ACHN (cell line): ENCODE data around the gene TDP1.

Source experiments
- DNase-seq: peaks from one replicate; pipeline ENCODE4 v3.0.0-alpha.2; 2015
- in situ Hi-C: cut with HindIII; loops from 2 replicates; pipeline ENCODE4 v1.10.0; 2017; ENCODE audit warnings: low sequenced_read_pairs, low pct_ligation_motif_present, low pct_unique_long_range_greater_than_20kb

TDP1 gene

DNA sequence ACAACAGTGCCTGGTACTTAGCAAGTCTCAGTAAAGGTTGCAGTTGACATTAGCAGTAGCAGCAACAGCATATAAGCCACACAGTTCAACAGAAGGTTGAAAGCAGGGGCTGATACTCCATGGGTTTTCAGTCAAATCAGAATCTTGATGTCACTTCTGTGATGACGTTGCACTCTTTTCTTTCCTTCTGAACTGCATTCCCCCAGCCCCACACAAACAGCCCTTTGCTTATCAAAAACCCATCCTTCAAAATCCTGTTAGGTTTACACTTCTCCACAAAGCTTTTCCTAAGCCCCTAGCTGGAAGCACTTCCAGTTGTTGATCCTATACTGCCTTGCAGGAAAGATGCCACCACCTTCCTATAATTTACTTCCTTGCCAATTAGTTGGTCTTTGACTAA is 72.1 kb downstream of the TDP1 start:
- no peak for DNase-seq
- in situ Hi-C loops, result no loop called here

GRCh38 chr14:90034156-90034555 is 78.4 kb downstream of the TDP1 start:
- in situ Hi-C loops, result no loop called here
- no peak for DNase-seq

GRCh38 chr14:90034835-90035525 is 79.3 kb downstream of the TDP1 start:
- in situ Hi-C loops, result no loop called here
- DNase-seq, result no peak

- in situ Hi-C loops, result no loop called here
- DNase-seq, result no peak
Observed at GRCh38 chr14:90039253-90040010, 83.7 kb downstream of the TDP1 start.

- no peak for DNase-seq
- in situ Hi-C loops, result no loop called here
Observed at GRCh38 chr14:90040411-90040810, 84.7 kb downstream of the TDP1 start.

DNA sequence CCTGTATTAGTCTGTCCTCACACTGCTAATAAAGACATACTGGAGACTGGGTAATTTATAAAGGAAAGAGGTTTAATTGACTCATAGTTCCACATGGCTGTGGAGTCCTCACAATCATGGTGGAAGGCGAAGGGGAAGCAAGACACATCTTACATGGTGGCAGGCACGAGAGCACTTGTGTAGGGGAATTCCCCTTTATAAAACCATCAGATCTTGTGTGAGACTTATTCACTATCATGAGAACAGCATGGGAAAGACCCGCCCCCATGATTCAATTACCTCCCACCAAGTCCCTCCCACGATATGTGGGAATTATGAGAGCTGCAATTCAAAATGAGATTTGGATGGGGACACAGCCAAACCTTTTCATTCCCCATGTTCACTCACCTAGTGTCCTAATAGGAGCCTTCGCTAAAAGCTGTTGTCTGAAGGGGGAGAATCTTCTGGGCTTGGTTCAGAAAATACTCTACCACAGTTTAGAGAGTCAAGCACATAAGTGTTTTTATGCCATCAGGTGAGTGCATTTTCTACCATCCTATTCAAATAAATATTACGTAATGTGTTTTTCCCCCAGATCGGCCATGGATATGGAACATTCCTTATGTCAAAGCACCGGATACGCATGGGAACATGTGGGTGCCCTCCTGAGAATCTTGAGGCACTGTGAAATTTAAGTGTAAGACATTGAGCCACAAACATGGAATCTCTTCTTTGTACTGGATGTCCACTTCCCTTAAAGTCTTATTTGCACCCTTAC is 86.9 kb downstream of the TDP1 start:
- in situ Hi-C loops, result no loop called here

GRCh38 chr14:90045616-90046015 is 89.9 kb downstream of the TDP1 start:
- DNase-seq, result no peak
- in situ Hi-C loops, result no loop called here

More for the DNA sequence above, 86.9 kb downstream of the TDP1 start:
- no peak for DNase-seq

GRCh38 chr14:90049390-90049789 is 93.7 kb downstream of the TDP1 start:
- no peak for DNase-seq
- in situ Hi-C loops, result no loop called here

GRCh38 chr14:90050271-90050670 is 94.5 kb downstream of the TDP1 start:
- DNase-seq, result no peak
- in situ Hi-C loops, result no loop called here

GRCh38 chr14:90053044-90053443 is 97.3 kb downstream of the TDP1 start:
- no peak for DNase-seq
- in situ Hi-C loops, result no loop called here

DNA sequence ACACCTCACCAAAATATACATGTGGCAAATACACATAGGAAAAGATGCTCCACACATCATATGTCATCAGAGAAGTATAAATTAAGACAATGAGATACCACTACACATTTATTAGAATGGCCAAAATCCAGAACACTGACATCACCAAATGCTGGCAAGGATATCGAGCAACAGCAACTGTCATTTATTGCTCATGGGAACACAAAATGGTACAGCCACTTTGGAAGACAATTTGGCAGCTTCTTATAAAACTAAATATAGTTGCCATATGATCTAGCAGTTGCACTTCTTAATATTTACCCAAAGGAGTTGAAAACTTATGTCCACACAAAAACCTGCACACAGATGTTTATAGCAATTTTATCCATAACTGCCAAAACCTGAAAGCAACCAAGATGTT is 99.1 kb downstream of the TDP1 start:
- in situ Hi-C loops, result no loop called here
- no peak for DNase-seq

DNA sequence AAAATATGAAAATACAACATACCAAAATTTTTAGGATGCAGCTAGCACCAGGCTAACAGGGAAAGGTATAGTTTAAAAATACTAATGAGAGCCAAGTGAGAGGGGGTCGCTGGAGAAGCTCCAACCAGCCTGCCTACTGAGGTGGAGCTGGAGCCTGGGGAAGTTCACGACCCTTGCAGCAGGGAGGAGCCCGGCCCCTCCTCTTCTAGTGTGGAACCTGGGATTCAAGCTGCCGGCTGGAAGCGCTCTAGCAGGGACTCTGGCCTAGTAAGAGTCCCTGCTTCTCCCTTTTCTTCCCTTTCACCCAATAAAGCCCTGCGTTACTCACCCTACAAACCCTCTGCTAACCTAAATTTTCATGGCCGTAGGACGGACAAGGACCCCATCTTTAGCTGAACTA is 101.1 kb downstream of the TDP1 start:
- no peak for DNase-seq
- in situ Hi-C loops, result no loop called here

DNA sequence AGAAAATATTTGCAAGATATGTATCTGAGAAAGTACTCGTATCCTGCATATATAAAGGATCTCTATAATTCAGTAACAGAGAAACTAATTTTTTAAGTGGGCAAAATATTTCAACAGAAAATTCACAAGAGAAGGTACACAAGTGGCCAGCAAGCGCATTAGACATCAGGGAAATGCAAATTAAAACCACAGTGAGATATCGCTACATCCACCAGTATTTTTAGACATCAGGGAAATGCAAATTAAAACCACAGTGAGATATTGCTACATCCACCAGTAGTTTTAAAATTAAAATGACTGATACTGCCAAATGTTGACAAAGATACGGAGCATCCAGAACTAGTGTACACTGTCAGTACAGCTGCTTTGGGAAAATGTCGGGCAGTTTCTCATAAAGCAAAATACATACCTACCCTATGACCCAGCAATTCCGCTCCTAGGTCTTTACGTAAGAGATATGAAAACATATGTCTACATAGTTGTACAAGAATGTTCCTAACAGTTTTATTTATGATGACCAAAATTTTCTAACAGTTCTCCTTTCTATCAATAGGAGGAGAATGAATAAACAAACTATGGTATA is 103.2 kb downstream of the TDP1 start:
- no peak for DNase-seq
- in situ Hi-C loops, result no loop called here

- in situ Hi-C loops, result no loop called here
Observed at GRCh38 chr14:90060312-90060964, 104.7 kb downstream of the TDP1 start.

DNA sequence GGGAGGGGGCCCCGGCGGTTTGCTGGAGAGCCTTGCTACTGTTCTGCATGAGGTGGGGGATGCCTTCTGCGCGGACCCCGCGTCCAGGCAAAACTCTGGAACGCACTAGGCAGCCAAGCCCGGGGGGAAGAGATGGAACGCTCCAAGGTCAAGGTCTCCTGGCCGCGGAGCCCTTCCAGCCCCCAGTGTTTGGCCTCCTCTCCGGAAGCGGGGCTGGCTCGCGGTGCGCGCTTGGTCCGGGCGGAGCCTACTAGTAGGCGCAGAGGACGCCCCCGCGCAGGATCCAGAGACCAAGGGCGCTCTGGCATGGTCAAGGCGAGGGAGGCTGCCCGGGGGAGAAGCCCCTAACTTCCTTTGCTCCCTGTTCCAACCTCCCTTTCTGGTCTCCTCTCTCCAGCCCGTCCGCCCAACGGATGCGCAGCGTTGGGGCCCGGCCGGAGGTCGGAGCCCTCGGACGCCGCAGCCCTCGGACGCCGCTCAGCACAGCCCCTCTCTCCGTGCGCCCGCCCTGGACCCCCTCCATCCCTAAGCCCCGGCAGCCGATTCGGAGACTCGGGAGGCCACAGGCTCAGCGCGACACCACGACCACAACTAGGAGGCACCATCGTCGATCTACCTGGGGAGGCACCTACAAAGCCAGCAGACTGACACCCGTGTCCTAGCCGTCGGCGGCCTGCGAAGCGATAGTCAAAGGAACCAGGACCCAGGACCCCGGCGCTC is 105.4 kb downstream of the TDP1 start:
- in situ Hi-C loops, result no loop called here
- no peak for DNase-seq

More at GRCh38 chr14:90060312-90060964, 104.7 kb downstream of the TDP1 start:
- peak; percentile 1 for DNase-seq

GRCh38 chr14:90061685-90062126 is 106.0 kb downstream of the TDP1 start, which contains the start of gene KCNK13:
Gene KCNK13 (plus strand): TSS chr14:90061994. CDS start chr14:90062206, 212 bp downstream.
- DNase-seq, result no peak
- in situ Hi-C loops, result no loop called here

DNA sequence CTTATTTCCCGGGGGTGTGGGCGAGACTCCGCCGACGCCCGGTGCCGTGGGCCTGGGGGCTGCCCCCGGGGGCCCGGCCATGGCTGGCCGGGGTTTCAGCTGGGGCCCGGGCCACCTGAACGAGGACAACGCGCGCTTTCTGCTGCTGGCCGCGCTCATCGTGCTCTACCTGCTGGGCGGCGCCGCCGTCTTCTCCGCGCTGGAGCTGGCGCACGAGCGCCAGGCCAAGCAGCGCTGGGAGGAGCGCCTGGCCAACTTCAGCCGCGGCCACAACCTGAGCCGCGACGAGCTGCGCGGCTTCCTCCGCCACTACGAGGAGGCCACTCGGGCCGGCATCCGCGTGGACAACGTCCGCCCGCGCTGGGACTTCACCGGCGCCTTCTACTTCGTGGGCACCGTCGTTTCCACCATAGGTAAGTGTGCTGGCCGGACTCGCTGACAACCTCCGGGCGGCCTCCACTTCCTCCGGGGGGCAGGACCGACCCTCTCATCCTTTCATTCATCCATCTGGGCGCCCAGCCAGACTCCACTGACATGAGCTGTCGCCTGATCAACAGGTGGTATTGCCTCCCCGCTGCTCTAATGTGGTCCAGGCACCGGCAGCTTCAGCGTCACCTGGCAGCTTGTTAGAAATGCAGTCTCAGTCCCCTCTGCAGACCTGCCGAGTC is 106.5 kb downstream of the TDP1 start:
- in situ Hi-C loops, result no loop called here

More for the DNA sequence above, 106.5 kb downstream of the TDP1 start:
- DNase-seq, result no peak
